Transverse colon (tissue), 4 donors: ENCODE data around the gene NOC2L. TPM values are rescaled to one million over a fixed set of nuclear protein-coding genes. Genes with fewer than 3 reads are reported as not detected.

Experiments
- DNase-seq: peaks from one replicate; pipeline ENCODE4 v3.0.0-alpha.2; 2019
- H3K27ac ChIP-seq, 4 donors: fragments of 200-600 bp; sonication (generic); 2 replicates each; pipeline ENCODE4 v1.5.1; 2016 to 2018; ENCODE audit warnings: inconsistent platforms in 4 of 4
- H3K27me3 ChIP-seq: fragments of 200-600 bp; sonication (generic); 2 replicates; pipeline ENCODE4 v1.5.1; 2017; ENCODE audit warnings: inconsistent platforms
- H3K36me3 ChIP-seq, 4 donors: fragments of 200-600 bp; sonication (generic); 2 replicates each; pipeline ENCODE4 v1.5.1; 2017 to 2019; ENCODE audit warnings: inconsistent platforms in 4 of 4
- H3K4me1 ChIP-seq, 4 donors: fragments of 200-600 bp; sonication (generic); 2 replicates each; pipeline ENCODE4 v1.5.1; 2017 to 2020; ENCODE audit warnings: inconsistent platforms in 4 of 4
- H3K4me3 ChIP-seq, 4 donors: fragments of 200-600 bp; sonication (generic); 1 replicate in 1 of 4; 2 replicates in 3 of 4; pipeline versions ENCODE4 v1.5.1 to v1.6.1; 2017 to 2019; ENCODE audit warnings: inconsistent platforms in 4 of 4
- H3K9me3 ChIP-seq, 2 donors: fragments of 200-600 bp; sonication (generic); 2 replicates each; pipeline ENCODE4 v1.5.1; 2017 to 2019; ENCODE audit warnings: inconsistent platforms in 2 of 2
- EP300 ChIP-seq: sonication (generic); formaldehyde crosslinking; IDR thresholded peaks from one replicate; pipeline ENCODE4 v1.6.1; 2017; ENCODE audit warnings: antibody characterized with exemption, low read depth
- POLR2A ChIP-seq: fragments of 450-650 bp; IDR thresholded peaks from one replicate; pipeline ENCODE4 v1.6.1; 2016; ENCODE audit warnings: antibody characterized with exemption, mild to moderate bottlenecking, moderate library complexity
- POLR2AphosphoS5 ChIP-seq, 3 donors: sonication (generic); formaldehyde crosslinking; IDR thresholded peaks; one replicate each; pipeline ENCODE4 v1.6.1; 2016; ENCODE audit warnings: antibody characterized with exemption in 3 of 3
- WGBS, 2 donors: methylation state at CpG; one replicate each; pipeline ENCODE4 v1.1.5; 2018; ENCODE audit warnings: low coverage in 1 of 2; 5-methylcytosine and 5-hydroxymethylcytosine counted together
- in situ Hi-C, 4 donors: fragments of 200-750 bp; cut with MboI; loops; one replicate each; pipeline versions ENCODE4 v1.15.0 to v1.15.1; 2017; ENCODE audit warnings: low sequenced_read_pairs in 3 of 4, low pct_ligation_motif_present in 1 of 4, low pct_unique_long_range_greater_than_20kb in 1 of 4
- intact Hi-C: fragments of 100-400 bp; cut with DNase I; formaldehyde crosslinking; loops from one replicate; pipeline ENCODE4 v1.15.1; 2023; ENCODE audit warnings: low total_unique reads
- total RNA-seq, 4 donors: library from RNA; depleted of rRNA; stranded (reverse); fragments of >200 nt; gene quantifications; one replicate each; pipeline ENCODE4 v1.1.0, GENCODE V29; 2016
- TF ChIP-seq, protein P1 (sequence below), 5 experiments: fragments of 200-600 bp in 3 of 5; fragments of 450-650 bp in 2 of 5; sonication (generic) in 3 of 5; IDR thresholded peaks; 1 replicate in 2 of 5; 2 replicates in 3 of 5; pipeline ENCODE4 v1.5.1; 2016 to 2017; ENCODE audit warnings: antibody characterized with exemption in 5 of 5, inconsistent platforms in 3 of 5, mild to moderate bottlenecking in 2 of 5, moderate library complexity in 1 of 5

Gene NOC2L
- total RNA-seq: 10 to 100 TPM; 17.6 to 50.4 (median 31.6) TPM

DNA sequence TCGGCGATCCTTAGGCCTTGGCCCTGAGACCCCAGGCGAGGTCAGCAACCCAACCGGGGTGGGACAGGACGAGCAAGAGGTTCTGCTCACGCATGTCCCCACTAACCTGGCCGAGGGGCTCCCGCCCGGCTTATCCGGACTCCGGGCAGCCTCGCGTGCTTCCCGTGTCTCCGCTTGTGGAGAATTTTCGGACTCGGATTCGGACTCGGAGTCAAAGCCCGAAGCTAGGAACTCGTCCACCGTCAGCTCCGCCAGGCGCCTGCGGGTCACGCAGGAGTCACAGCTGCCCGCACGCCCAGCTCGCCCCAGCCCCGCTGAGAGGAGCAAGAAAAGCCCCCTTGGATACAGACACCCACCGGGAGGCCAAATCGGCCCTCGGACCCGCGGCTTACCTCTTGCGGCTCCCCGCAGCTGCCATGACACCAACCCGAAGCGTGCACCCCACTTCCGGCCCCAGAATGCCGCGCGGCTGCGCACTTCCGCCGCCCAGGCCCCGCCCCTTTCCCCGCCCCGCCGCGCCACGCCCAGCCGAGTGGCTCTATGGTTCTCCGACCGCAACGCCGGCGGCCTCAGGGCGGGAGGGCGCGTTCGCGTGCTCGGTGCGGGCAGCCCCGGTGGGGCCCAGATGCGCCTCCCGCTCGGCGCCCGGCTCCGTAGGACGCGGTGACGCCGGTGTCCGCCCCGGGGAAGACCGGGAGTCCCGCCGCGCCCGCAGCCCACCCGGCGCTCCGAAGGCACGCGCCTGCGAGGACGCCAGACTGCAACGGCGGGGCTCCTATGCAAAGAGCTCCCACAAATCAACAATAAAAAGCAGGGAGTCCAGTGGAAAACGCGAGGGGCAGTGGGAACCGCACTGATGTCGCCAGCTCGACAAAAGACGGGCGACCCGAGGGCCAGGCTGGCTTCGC, at the start of gene NOC2L:
NOC2L (minus strand) TSS at position 434 of the 908 bp plus-strand sequence; CDS start at position 418, 16 bp downstream.
- intact Hi-C loops: no loop called here
- peaks cover 13 to 33% (median 26%) of the 10 kb centered on the region in 4 donors for H3K4me1 ChIP-seq
- peak within 1 kb of the TSS; percentile 45 to 82 (median 64) for H3K27ac ChIP-seq
- peak; percentile 96 for DNase-seq
- peak in 2 of 3 donors; percentile 51 to 75 for TF ChIP-seq POLR2AphosphoS5 (IDR thresholded peaks at IDR 0.05)
- TF ChIP-seq, protein P1, sequence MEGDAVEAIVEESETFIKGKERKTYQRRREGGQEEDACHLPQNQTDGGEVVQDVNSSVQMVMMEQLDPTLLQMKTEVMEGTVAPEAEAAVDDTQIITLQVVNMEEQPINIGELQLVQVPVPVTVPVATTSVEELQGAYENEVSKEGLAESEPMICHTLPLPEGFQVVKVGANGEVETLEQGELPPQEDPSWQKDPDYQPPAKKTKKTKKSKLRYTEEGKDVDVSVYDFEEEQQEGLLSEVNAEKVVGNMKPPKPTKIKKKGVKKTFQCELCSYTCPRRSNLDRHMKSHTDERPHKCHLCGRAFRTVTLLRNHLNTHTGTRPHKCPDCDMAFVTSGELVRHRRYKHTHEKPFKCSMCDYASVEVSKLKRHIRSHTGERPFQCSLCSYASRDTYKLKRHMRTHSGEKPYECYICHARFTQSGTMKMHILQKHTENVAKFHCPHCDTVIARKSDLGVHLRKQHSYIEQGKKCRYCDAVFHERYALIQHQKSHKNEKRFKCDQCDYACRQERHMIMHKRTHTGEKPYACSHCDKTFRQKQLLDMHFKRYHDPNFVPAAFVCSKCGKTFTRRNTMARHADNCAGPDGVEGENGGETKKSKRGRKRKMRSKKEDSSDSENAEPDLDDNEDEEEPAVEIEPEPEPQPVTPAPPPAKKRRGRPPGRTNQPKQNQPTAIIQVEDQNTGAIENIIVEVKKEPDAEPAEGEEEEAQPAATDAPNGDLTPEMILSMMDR (IDR thresholded peaks at IDR 0.05): no peak
- H3K4me3 ChIP-seq: peak within 1 kb of the TSS; percentile 70 to 96 (median 86)
- in situ Hi-C loops: no loop called here
- no peaks in the 10 kb centered on the region for H3K9me3 ChIP-seq
- peaks cover 0 to 16% (median 7%) of the 10 kb centered on the region in 4 donors for H3K36me3 ChIP-seq
- 0 to 11% methylated on average over 1 to 71 of the region's 101 CpGs for WGBS, 2 donors
- no peaks in the 10 kb centered on the region for H3K27me3 ChIP-seq

DNA sequence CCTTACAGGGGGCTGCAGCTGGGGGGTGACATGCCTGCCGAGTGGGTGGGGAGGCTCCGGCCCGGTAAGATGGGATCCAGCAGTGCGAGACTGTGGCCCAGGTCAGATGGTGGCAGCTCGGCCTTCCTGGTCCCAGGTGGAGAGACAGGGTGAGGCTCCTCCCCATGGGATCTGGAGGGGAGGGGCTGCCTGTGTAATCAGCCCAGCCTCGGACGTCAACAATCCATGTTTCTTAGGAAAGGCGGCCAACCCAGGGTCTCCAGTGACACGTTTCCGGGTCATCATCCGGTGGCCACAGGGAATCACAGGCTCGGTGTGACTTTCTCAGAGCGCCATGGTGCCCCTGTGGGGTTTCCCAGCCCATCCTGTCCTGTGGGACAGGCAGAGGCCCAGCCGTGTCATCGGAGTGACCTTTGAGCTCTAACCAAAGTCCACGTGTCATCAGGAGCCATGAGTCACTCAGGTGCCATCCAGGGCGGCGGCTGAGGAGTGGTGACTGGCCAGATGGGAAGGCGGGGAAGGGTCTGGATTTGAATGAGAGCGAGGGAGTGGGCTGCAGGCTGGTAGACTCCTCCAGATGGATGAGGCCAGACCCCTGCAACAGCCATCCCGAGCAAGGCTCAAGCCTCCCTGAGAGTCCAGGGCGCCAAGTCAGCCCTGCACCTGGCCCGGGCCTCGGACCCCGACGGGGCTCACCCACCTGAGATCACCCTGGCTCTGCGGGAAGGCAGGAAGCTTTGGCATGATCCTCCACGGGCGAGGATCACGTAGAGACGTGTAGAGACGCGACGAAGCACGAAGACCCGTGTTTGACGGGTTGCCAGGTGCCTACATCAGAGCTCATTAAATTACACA, 47.5 kb upstream of the NOC2L start:
- peak; percentile 85 for DNase-seq
- in situ Hi-C loops (no loop called here), intact Hi-C loops (no loop called here)
- no peaks in the 10 kb centered on the region for H3K36me3 ChIP-seq
- H3K27me3 ChIP-seq: peaks cover 12% of the 10 kb centered on the region
- 70% methylated on average over 35 of the region's 37 CpGs; no CpG with 5 or more reads in 1 of the 2 donors for WGBS, 2 donors
- H3K4me3 ChIP-seq: peak overlapping the region in 1 of 4 donors; percentile 5
- TF ChIP-seq POLR2A (peak; percentile 46), EP300 (peak; percentile 26), POLR2AphosphoS5 (IDR thresholded peaks at IDR 0.05) (peak in 2 of 3 donors; percentile 75 to 85)
- TF ChIP-seq, protein P1 (IDR thresholded peaks at IDR 0.05): no peak
- peak overlapping the region in 3 of 4 donors; percentile 57 to 68 (median 62) for H3K27ac ChIP-seq
- peaks cover 12 to 29% (median 24%) of the 10 kb centered on the region in 4 donors for H3K4me1 ChIP-seq
- no peaks in the 10 kb centered on the region for H3K9me3 ChIP-seq

DNA sequence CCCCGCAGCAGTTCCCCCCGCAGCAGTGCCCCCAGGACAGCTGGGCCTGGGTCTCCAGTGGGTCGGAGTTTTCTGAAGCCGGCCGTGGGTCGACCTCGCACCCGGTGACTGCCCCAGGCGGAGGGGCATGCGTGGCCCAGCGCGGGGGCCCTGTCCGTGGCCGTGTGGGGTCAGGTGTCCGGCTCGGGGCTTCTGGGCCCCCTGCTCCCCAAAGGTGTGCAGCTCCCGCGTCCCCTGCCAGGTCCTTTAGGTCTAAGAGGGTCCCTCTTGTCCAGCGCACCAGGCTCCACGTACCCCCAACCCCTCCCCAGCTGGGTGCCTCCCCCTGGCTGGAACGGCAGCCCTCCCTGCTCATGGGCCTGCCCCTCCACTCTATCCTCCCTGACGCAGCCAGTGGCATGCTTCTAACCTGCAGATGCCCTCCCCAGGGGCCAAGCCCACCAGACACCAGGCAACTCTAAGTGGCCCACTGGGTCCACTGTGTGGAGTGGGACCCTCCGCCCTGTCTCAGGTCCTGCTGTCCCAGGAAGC, 46.8 kb upstream of the NOC2L start:
- no peaks in the 10 kb centered on the region for H3K9me3 ChIP-seq
- H3K4me1 ChIP-seq: peaks cover 18 to 36% (median 31%) of the 10 kb centered on the region in 4 donors
- no peaks in the 10 kb centered on the region for H3K36me3 ChIP-seq
- 55% methylated on average over 22 of the region's 23 CpGs; no CpG with 5 or more reads in 1 of the 2 donors for WGBS, 2 donors
- H3K27me3 ChIP-seq: peaks cover 19% of the 10 kb centered on the region
- no peak for DNase-seq
- peak overlapping the region in 3 of 4 donors; percentile 57 to 68 (median 62) for H3K27ac ChIP-seq
- in situ Hi-C loops: no loop called here
- intact Hi-C loops: no loop called here
- no peak for TF ChIP-seq POLR2A
- no peak for TF ChIP-seq EP300
- no peak for TF ChIP-seq POLR2AphosphoS5 (IDR thresholded peaks at IDR 0.05)
- TF ChIP-seq, protein P1 (IDR thresholded peaks at IDR 0.05): no peak
- H3K4me3 ChIP-seq: peak overlapping the region in 1 of 4 donors; percentile 5
